H1 (cell line): Measurements from ENCODE around the gene MFAP4. TPM values are rescaled to one million over a fixed set of nuclear protein-coding genes. Genes with fewer than 3 reads are reported as not detected.

Experiments used
- BCL11A ChIP-seq, 2 experiments: IDR thresholded peaks; one replicate each; pipeline ENCODE4 v1.6.1; 2011; ENCODE audit warnings: low read depth in 2 of 2, low read length in 2 of 2, mild to moderate bottlenecking in 2 of 2
- CREB1 ChIP-seq: IDR thresholded peaks from 2 replicates; pipeline ENCODE4 v1.6.1; 2012; ENCODE audit warnings: inconsistent platforms
- E2F6 ChIP-seq: IDR thresholded peaks from 2 replicates; pipeline ENCODE4 v1.6.1; 2012; ENCODE audit warnings: inconsistent platforms
- EGR1 ChIP-seq: IDR thresholded peaks from 2 replicates; pipeline ENCODE4 v1.6.1; 2011; ENCODE audit warnings: low read depth, low read length, borderline replicate concordance
- GTF2F1 ChIP-seq: IDR thresholded peaks from 2 replicates; pipeline ENCODE4 v1.6.1; 2012; ENCODE audit warnings: low read depth, low read length, improper control_type of control experiment, borderline replicate concordance
- KDM5A ChIP-seq: fragments of 200-600 bp; IDR thresholded peaks from 2 replicates; pipeline ENCODE4 v1.7.1; 2012; ENCODE audit warnings: mild to moderate bottlenecking, low read length, inconsistent platforms, mixed read lengths
- RXRA ChIP-seq: IDR thresholded peaks from 2 replicates; pipeline ENCODE4 v1.6.1; 2011; ENCODE audit warnings: low read depth, mild to moderate bottlenecking, low read length, moderate library complexity; ENCODE audit not compliant: insufficient read depth
- SP4 ChIP-seq: IDR thresholded peaks from 2 replicates; pipeline ENCODE4 v1.6.1; 2012; ENCODE audit warnings: low read length, inconsistent platforms
- TAF1 ChIP-seq: IDR thresholded peaks from 2 replicates; pipeline ENCODE4 v1.6.1; 2011; ENCODE audit warnings: mild to moderate bottlenecking, low read depth, low read length
- ZNF274 ChIP-seq: IDR thresholded peaks from 2 replicates; pipeline ENCODE4 v1.7.0; 2012; ENCODE audit warnings: low read length, borderline replicate concordance; ENCODE audit errors: extremely low read depth
- polyA plus RNA-seq, 7 experiments: library from polyadenylated mRNA; depleted of rRNA in 3 of 7; stranded (reverse) in 5 of 7; unstranded in 2 of 7; fragments of >200 nt in 5 of 7; fragments of 200-250 nt in 2 of 7; gene quantifications; 1 replicate in 5 of 7; 2 replicates in 1 of 7; 4 replicates in 1 of 7; pipeline versions ENCODE4 v1.2.1 to v1.2.3, GENCODE V29; 2011 to 2013; ENCODE audit warnings: missing spikeins in 2 of 7, mixed read lengths in 2 of 7
- total RNA-seq: library from RNA; stranded (reverse); fragmentation: NEBNext Ultra II Directional; extraction: Animal tissue kit (Norgen Biotek cat#: 25700); gene quantifications from 2 replicates; pipeline ENCODE4 v1.2.1, GENCODE V29; 2021
- TF ChIP-seq, protein P1 (sequence below): fragments of 300-600 bp; sonication (generic); IDR thresholded peaks from 2 replicates; pipeline ENCODE4 v1.7.1; 2012; ENCODE audit warnings: low read length, moderate library complexity, mild to moderate bottlenecking, inconsistent platforms; ENCODE audit not compliant: insufficient replicate concordance

The MFAP4 gene
- total and polyA plus RNA-seq, 2 of the 8 experiments (the other 6 are each of a cell fraction or from before 2014, with no cell fraction given): 3.1 to 3.6 TPM

- TF ChIP-seq, protein P1, sequence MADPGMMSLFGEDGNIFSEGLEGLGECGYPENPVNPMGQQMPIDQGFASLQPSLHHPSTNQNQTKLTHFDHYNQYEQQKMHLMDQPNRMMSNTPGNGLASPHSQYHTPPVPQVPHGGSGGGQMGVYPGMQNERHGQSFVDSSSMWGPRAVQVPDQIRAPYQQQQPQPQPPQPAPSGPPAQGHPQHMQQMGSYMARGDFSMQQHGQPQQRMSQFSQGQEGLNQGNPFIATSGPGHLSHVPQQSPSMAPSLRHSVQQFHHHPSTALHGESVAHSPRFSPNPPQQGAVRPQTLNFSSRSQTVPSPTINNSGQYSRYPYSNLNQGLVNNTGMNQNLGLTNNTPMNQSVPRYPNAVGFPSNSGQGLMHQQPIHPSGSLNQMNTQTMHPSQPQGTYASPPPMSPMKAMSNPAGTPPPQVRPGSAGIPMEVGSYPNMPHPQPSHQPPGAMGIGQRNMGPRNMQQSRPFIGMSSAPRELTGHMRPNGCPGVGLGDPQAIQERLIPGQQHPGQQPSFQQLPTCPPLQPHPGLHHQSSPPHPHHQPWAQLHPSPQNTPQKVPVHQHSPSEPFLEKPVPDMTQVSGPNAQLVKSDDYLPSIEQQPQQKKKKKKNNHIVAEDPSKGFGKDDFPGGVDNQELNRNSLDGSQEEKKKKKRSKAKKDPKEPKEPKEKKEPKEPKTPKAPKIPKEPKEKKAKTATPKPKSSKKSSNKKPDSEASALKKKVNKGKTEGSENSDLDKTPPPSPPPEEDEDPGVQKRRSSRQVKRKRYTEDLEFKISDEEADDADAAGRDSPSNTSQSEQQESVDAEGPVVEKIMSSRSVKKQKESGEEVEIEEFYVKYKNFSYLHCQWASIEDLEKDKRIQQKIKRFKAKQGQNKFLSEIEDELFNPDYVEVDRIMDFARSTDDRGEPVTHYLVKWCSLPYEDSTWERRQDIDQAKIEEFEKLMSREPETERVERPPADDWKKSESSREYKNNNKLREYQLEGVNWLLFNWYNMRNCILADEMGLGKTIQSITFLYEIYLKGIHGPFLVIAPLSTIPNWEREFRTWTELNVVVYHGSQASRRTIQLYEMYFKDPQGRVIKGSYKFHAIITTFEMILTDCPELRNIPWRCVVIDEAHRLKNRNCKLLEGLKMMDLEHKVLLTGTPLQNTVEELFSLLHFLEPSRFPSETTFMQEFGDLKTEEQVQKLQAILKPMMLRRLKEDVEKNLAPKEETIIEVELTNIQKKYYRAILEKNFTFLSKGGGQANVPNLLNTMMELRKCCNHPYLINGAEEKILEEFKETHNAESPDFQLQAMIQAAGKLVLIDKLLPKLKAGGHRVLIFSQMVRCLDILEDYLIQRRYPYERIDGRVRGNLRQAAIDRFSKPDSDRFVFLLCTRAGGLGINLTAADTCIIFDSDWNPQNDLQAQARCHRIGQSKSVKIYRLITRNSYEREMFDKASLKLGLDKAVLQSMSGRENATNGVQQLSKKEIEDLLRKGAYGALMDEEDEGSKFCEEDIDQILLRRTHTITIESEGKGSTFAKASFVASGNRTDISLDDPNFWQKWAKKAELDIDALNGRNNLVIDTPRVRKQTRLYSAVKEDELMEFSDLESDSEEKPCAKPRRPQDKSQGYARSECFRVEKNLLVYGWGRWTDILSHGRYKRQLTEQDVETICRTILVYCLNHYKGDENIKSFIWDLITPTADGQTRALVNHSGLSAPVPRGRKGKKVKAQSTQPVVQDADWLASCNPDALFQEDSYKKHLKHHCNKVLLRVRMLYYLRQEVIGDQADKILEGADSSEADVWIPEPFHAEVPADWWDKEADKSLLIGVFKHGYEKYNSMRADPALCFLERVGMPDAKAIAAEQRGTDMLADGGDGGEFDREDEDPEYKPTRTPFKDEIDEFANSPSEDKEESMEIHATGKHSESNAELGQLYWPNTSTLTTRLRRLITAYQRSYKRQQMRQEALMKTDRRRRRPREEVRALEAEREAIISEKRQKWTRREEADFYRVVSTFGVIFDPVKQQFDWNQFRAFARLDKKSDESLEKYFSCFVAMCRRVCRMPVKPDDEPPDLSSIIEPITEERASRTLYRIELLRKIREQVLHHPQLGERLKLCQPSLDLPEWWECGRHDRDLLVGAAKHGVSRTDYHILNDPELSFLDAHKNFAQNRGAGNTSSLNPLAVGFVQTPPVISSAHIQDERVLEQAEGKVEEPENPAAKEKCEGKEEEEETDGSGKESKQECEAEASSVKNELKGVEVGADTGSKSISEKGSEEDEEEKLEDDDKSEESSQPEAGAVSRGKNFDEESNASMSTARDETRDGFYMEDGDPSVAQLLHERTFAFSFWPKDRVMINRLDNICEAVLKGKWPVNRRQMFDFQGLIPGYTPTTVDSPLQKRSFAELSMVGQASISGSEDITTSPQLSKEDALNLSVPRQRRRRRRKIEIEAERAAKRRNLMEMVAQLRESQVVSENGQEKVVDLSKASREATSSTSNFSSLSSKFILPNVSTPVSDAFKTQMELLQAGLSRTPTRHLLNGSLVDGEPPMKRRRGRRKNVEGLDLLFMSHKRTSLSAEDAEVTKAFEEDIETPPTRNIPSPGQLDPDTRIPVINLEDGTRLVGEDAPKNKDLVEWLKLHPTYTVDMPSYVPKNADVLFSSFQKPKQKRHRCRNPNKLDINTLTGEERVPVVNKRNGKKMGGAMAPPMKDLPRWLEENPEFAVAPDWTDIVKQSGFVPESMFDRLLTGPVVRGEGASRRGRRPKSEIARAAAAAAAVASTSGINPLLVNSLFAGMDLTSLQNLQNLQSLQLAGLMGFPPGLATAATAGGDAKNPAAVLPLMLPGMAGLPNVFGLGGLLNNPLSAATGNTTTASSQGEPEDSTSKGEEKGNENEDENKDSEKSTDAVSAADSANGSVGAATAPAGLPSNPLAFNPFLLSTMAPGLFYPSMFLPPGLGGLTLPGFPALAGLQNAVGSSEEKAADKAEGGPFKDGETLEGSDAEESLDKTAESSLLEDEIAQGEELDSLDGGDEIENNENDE: no peak
- no peak for TF ChIP-seq EGR1
- TF ChIP-seq E2F6: no peak
- TF ChIP-seq ZNF274: no peak
- TF ChIP-seq GTF2F1: no peak
- TF ChIP-seq BCL11A (IDR thresholded peaks at IDR 0.05; ENCODE audit: low read depth in 2 of 2, low read length in 2 of 2): no peak
- TF ChIP-seq SP4: no peak
- no peak for TF ChIP-seq KDM5A
- TF ChIP-seq RXRA: no peak
- no peak for TF ChIP-seq TAF1
- no peak for TF ChIP-seq CREB1
- TF ChIP-seq, all 59 proteins: peak for 0
These were observed 15.2 kb upstream of the MFAP4 start (continued) for GRCh38 chr17:19402171-19402570.
